H1 (cell line): ENCODE results near the gene SLC35D2. TPM values are rescaled to one million over a fixed set of nuclear protein-coding genes. Genes with fewer than 3 reads are reported as not detected.

Experiments used
- CTCF ChIA-PET: fragments of 300-600 bp; sonication (Branson Sonifier 250); formaldehyde crosslinking; loops from one replicate; lab custom pipeline; 2021; ENCODE audit not compliant: partially characterized antibody; lab: Charles Lee
- POLR2A ChIA-PET: fragments of 300-600 bp; sonication (Branson Sonifier 250); formaldehyde crosslinking; loops from one replicate; lab custom pipeline; 2021; ENCODE audit warnings: inconsistent platforms; ENCODE audit not compliant: partially characterized antibody; lab: Charles Lee
- DNase-seq, 2 experiments: peaks; one replicate each; pipeline versions ENCODE4 v3.0.0 to v3.0.0-alpha.2; 2010 to 2022; ENCODE audit warnings: low spot score in 2 of 2, low read depth in 1 of 2, mixed read lengths in 1 of 2
- FAIRE-seq: peaks from 2 replicates; lab custom pipeline; 2011; peaks lifted over from hg19 to GRCh38; lab: Jason Lieb, UNC
- H2AFZ ChIP-seq: 2 replicates; pipeline ENCODE4 v1.8.1; 2012; ENCODE audit warnings: low read length, inconsistent platforms
- H2AK5ac ChIP-seq: 2 replicates; pipeline ENCODE4 v1.6.1; 2013; ENCODE audit warnings: low read depth, low read length
- H2BK120ac ChIP-seq: replicated peaks from 2 replicates; pipeline ENCODE3; 2013; ENCODE audit warnings: low read depth, low read length, inconsistent platforms
- H2BK12ac ChIP-seq: 2 replicates; pipeline ENCODE4 v1.6.1; 2013; ENCODE audit warnings: low read depth, low read length
- H2BK15ac ChIP-seq: 2 replicates; pipeline ENCODE4 v1.6.1; 2013; ENCODE audit warnings: low read length
- H2BK20ac ChIP-seq: 2 replicates; pipeline ENCODE4 v1.6.1; 2013; ENCODE audit warnings: low read length
- H2BK5ac ChIP-seq: 2 replicates; pipeline ENCODE4 v1.6.1; 2013; ENCODE audit warnings: low read depth, low read length
- H3K14ac ChIP-seq: 2 replicates; pipeline ENCODE4 v1.6.1; 2013; ENCODE audit warnings: inconsistent platforms; ENCODE audit not compliant: insufficient read length
- H3K18ac ChIP-seq: 2 replicates; pipeline ENCODE4 v1.6.1; 2013; ENCODE audit warnings: low read length; ENCODE audit errors: extremely low read depth
- H3K23ac ChIP-seq: 2 replicates; pipeline ENCODE4 v1.6.1; 2013; ENCODE audit warnings: inconsistent platforms; ENCODE audit not compliant: insufficient read length
- H3K23me2 ChIP-seq: 2 replicates; pipeline ENCODE4 v1.6.1; 2013; ENCODE audit warnings: low read depth, low read length
- H3K27ac ChIP-seq: 2 replicates; pipeline ENCODE4 v1.6.1; 2011; ENCODE audit warnings: low read depth, low read length, inconsistent platforms
- H3K27me3 ChIP-seq, 4 experiments: replicated peaks in 1 of 4; 1 replicate in 1 of 4; 2 replicates in 3 of 4; pipeline versions ENCODE4 v1.6.1 to v1.8.1; 2011 to 2013; ENCODE audit warnings: low read length in 3 of 4, mild to moderate bottlenecking in 3 of 4, inconsistent platforms in 2 of 4, mixed read lengths in 2 of 4, moderate library complexity in 1 of 4; ENCODE audit not compliant: control insufficient read depth in 3 of 4, insufficient read depth in 3 of 4; ENCODE audit errors: extremely low read depth in 1 of 4
- H3K36me3 ChIP-seq, 4 experiments: 2 replicates each; pipeline versions ENCODE4 v1.6.1 to v1.8.1; 2011 to 2013; ENCODE audit warnings: mild to moderate bottlenecking in 4 of 4, low read length in 3 of 4, moderate library complexity in 2 of 4, control low read depth in 1 of 4, inconsistent platforms in 1 of 4; ENCODE audit not compliant: insufficient read depth in 4 of 4, control insufficient read depth in 2 of 4
- H3K4ac ChIP-seq: replicated peaks from 2 replicates; pipeline ENCODE3; 2013; ENCODE audit warnings: low read length, low read depth, mixed read lengths, inconsistent platforms; ENCODE audit not compliant: insufficient read length
- H3K4me1 ChIP-seq, 4 experiments: replicated peaks in 1 of 4; 1 replicate in 1 of 4; 2 replicates in 3 of 4; pipeline versions ENCODE4 v1.6.1 to v1.8.1; 2011 to 2013; ENCODE audit warnings: low read length in 3 of 4, inconsistent platforms in 2 of 4, mixed read lengths in 1 of 4; ENCODE audit not compliant: insufficient read depth in 4 of 4, control insufficient read depth in 3 of 4
- H3K4me2 ChIP-seq, 2 experiments: 2 replicates each; pipeline versions ENCODE4 v1.6.1 to v1.8.1; 2011 to 2013; ENCODE audit warnings: low read depth in 2 of 2, low read length in 2 of 2, control low read depth in 1 of 2, inconsistent platforms in 1 of 2, mild to moderate bottlenecking in 1 of 2; ENCODE audit not compliant: insufficient read depth in 1 of 2
- H3K4me3 ChIP-seq, 4 experiments: fragments of 200-600, 300-600 bp in 1 of 4; sonication (generic), shearing (Covaris generic), sonication (Bioruptor Twin) in 1 of 4; 2 replicates each; pipeline versions ENCODE4 v1.5.1 to v1.8.1; 2011 to 2016; ENCODE audit warnings: low read length in 4 of 4, low read depth in 3 of 4, control low read depth in 2 of 4, inconsistent platforms in 2 of 4, mild to moderate bottlenecking in 2 of 4, mixed read lengths in 1 of 4, moderate library complexity in 1 of 4; ENCODE audit not compliant: insufficient read depth in 2 of 4; ENCODE audit errors: extremely low read depth in 1 of 4
- H3K56ac ChIP-seq: replicated peaks from 2 replicates; pipeline ENCODE3; 2013; ENCODE audit warnings: low read depth, mild to moderate bottlenecking, mixed read lengths, low read length, inconsistent platforms; ENCODE audit not compliant: insufficient read length
- H3K79me1 ChIP-seq: 2 replicates; pipeline ENCODE4 v1.6.1; 2013; ENCODE audit warnings: low read depth, low read length, control low read depth
- H3K79me2 ChIP-seq, 2 experiments: 2 replicates each; pipeline versions ENCODE4 v1.6.1 to v1.8.1; 2012 to 2013; ENCODE audit warnings: low read length in 2 of 2, mild to moderate bottlenecking in 2 of 2, inconsistent platforms in 1 of 2; ENCODE audit not compliant: insufficient read depth in 2 of 2, control insufficient read depth in 1 of 2
- H3K9ac ChIP-seq, 4 experiments: replicated peaks in 1 of 4; 1 replicate in 1 of 4; 2 replicates in 3 of 4; pipeline versions ENCODE4 v1.6.1 to v1.8.1; 2011 to 2013; ENCODE audit warnings: low read depth in 3 of 4, low read length in 3 of 4, control low read depth in 2 of 4, mild to moderate bottlenecking in 2 of 4, moderate library complexity in 2 of 4, inconsistent platforms in 1 of 4; ENCODE audit errors: extremely low read depth in 1 of 4
- H3K9me3 ChIP-seq, 2 experiments: 2 replicates each; pipeline versions ENCODE4 v1.6.1 to v1.8.1; 2012 to 2013; ENCODE audit warnings: mild to moderate bottlenecking in 2 of 2, moderate library complexity in 2 of 2, control low read depth in 1 of 2, inconsistent platforms in 1 of 2, low read depth in 1 of 2, low read length in 1 of 2, mixed read lengths in 1 of 2; ENCODE audit not compliant: insufficient read depth in 2 of 2
- H4K20me1 ChIP-seq, 2 experiments: replicated peaks in 1 of 2; 2 replicates each; pipeline versions ENCODE3 to v1.8.1; 2011 to 2013; ENCODE audit warnings: inconsistent platforms in 2 of 2, low read length in 2 of 2, mild to moderate bottlenecking in 1 of 2; ENCODE audit not compliant: insufficient read depth in 2 of 2, control insufficient read depth in 1 of 2
- H4K5ac ChIP-seq: 2 replicates; pipeline ENCODE4 v1.6.1; 2013; ENCODE audit warnings: low read length, low read depth, mixed read lengths, inconsistent platforms; ENCODE audit not compliant: insufficient read length
- H4K8ac ChIP-seq: 2 replicates; pipeline ENCODE4 v1.8.0; 2013; ENCODE audit warnings: mild to moderate bottlenecking, moderate library complexity, low read length, inconsistent platforms; ENCODE audit not compliant: insufficient read depth; ENCODE audit errors: extremely low read depth
- H4K91ac ChIP-seq: replicated peaks from 2 replicates; pipeline ENCODE3; 2013; ENCODE audit warnings: low read length, mixed read lengths, inconsistent platforms; ENCODE audit not compliant: insufficient read length
- WGBS, 2 experiments: shearing (Covaris generic) in 1 of 2; methylation state at CpG; one replicate each; pipeline versions ENCODE4 v1.1.6 to v1.1.7; 2013 to 2015; ENCODE audit warnings: low lambda C conversion rate in 2 of 2, mixed read lengths in 2 of 2, inconsistent platforms in 1 of 2, low coverage in 1 of 2, missing lambda C conversion rate in 1 of 2; ENCODE audit not compliant: insufficient replicate concordance in 2 of 2, insufficient coverage in 1 of 2, insufficient read length in 1 of 2; ENCODE audit errors: extremely low coverage in 1 of 2, missing lambda C conversion rate in 1 of 2; 5-methylcytosine and 5-hydroxymethylcytosine counted together
- polyA plus RNA-seq, 7 experiments: library from polyadenylated mRNA; depleted of rRNA in 3 of 7; stranded (reverse) in 5 of 7; unstranded in 2 of 7; fragments of >200 nt in 5 of 7; fragments of 200-250 nt in 2 of 7; gene quantifications; 1 replicate in 5 of 7; 2 replicates in 1 of 7; 4 replicates in 1 of 7; pipeline versions ENCODE4 v1.2.1 to v1.2.3, GENCODE V29; 2011 to 2013; ENCODE audit warnings: missing spikeins in 2 of 7, mixed read lengths in 2 of 7
- total RNA-seq: library from RNA; stranded (reverse); fragmentation: NEBNext Ultra II Directional; extraction: Animal tissue kit (Norgen Biotek cat#: 25700); gene quantifications from 2 replicates; pipeline ENCODE4 v1.2.1, GENCODE V29; 2021

The SLC35D2 gene
- total and polyA plus RNA-seq, 2 of the 8 experiments (the other 6 are each of a cell fraction or from before 2014, with no cell fraction given), result 9.6 to 11.5 TPM

DNA sequence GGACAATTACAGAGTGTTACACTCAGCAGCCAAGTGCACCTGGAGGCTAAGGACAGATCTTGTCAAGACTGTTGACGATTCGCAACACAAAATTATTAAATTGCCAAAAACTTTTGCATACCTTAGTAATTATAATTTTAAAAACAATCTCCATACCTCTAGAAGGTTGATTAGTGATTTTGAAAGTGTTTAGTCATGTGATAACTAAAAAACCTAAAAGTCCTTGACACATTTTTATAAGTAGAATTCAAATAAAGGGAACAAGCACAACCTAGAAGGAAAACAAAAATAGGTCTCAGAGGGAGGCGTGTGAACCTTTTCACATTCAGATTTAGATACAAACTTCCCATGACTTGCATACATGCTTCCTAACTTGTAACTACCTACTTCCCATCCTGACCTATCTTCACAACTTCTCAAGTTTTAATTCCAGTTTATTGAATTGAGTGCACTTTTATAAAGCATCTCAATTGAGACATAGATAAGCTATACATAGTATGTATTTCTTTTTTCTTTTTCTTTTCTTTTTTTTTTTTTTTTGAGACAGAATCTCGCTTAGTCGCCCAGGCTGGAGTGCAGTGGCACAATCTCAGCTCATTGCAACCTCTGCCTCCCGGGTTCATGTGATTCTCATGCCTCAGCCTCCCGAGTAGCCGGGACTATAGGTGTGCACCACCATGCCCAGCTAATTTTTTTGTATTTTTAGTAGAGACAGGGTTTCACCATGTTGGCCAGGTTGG lies 28.8 kb upstream of the SLC35D2 start:
- H3K14ac ChIP-seq, result no peak overlapping the region
- H3K4me3 ChIP-seq, result no peak overlapping the region
- peaks cover 0 to 13% (median 9%) of the 10 kb centered on the region in 4 experiments; a peak in 4 of 7 replicates for H3K4me1 ChIP-seq
- 84% methylated on average over 8 of the region's 8 CpGs; no CpG with 5 or more reads in 1 of the 2 experiments for WGBS, 2 experiments
- H3K9me3 ChIP-seq, result no peaks in the 10 kb centered on the region
- no peak overlapping the region for H3K23ac ChIP-seq
- H4K8ac ChIP-seq, result no peak overlapping the region
- no peaks in the 10 kb centered on the region for H3K27me3 ChIP-seq
- DNase-seq, result no peak
- peaks cover 2 to 80% of the 10 kb centered on the region in 2 experiments; a peak in 3 of 4 replicates for H3K79me2 ChIP-seq
- no peak overlapping the region for H3K18ac ChIP-seq
- H2BK120ac ChIP-seq, result no peak overlapping the region
- H2BK12ac ChIP-seq, result no peak overlapping the region
- no peak overlapping the region for H2AK5ac ChIP-seq
- no peak overlapping the region for H3K56ac ChIP-seq
- no peak for FAIRE-seq
- H3K9ac ChIP-seq, result no peak overlapping the region
- H2BK5ac ChIP-seq, result no peak overlapping the region
- H2BK20ac ChIP-seq, result no peak overlapping the region
- no peak overlapping the region for H4K5ac ChIP-seq
- peaks cover 4% of the 10 kb centered on the region; the same call in 1 of the 2 replicates for H3K79me1 ChIP-seq
- no peak overlapping the region for H2AFZ ChIP-seq
- H2BK15ac ChIP-seq, result no peak overlapping the region
- no peak overlapping the region for H3K4ac ChIP-seq
- no peak overlapping the region for H4K91ac ChIP-seq
- H3K36me3 ChIP-seq, result peaks cover 0 to 5% (median 2%) of the 10 kb centered on the region in 4 experiments; a peak in 3 of 8 replicates
- peaks cover 6 to 11% of the 10 kb centered on the region in 2 experiments for H4K20me1 ChIP-seq
- no peak overlapping the region for H3K4me2 ChIP-seq
- POLR2A ChIA-PET, result interaction anchor here (1.5 kb wide), 1 partner anchor 13 kb away, joined by 3 read pairs; no protein-coding TSS in a partner anchor
- H3K27ac ChIP-seq, result no peak overlapping the region
- CTCF ChIA-PET, result interaction anchor here (2.0 kb wide), 1 partner anchor 85 kb away, joined by 8 read pairs; no protein-coding TSS in a partner anchor
- H3K23me2 ChIP-seq, result peaks cover 4% of the 10 kb centered on the region
